Fibroblast of peridontal ligament (primary cell): ENCODE measurements around the gene NCBP1.

Source experiments
- DNase-seq: peaks from one replicate; pipeline ENCODE4 v3.0.0-alpha.2; 2010; ENCODE audit errors: extremely low read depth

Gene NCBP1

DNA sequence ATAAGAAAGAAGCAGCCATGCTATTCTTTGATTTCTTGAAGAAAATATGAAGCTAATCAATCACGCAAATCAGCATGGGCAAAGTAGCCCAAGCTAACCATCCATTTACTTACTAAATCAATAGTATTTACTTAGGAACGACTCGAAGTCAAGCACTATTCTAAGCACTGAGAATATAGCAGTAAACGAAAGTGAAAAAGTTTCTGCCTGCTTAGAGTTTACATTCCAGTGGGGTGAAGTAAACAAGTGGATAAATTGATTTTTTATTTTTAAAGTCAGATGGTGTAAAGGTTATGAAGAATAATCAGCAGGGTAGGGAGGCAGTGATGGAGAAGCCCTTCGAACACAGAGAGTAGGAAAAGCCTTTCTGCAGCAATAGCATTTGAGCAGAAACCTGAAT is 6.0 kb upstream of the NCBP1 start:
- peak; percentile 61 for DNase-seq

DNA sequence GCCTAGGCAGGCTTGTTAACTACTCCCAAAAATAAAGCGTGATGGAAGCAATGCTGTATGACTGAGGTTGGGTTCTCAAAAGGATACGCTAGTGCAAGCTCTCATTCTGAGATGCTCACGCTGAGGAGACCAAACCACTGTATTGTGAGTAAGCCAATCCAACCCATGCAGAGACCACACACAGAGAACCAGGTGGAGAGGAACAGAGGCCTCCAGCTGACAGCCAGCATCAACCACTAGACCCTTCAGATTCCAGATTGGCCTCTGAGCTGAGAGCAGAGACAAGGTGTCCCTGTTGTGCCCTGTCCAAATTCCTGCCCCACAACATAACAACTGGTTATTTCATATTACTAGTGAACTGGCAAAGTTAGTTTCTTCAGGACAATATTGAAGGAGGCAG is 5.0 kb upstream of the NCBP1 start:
- no peak for DNase-seq

DNA sequence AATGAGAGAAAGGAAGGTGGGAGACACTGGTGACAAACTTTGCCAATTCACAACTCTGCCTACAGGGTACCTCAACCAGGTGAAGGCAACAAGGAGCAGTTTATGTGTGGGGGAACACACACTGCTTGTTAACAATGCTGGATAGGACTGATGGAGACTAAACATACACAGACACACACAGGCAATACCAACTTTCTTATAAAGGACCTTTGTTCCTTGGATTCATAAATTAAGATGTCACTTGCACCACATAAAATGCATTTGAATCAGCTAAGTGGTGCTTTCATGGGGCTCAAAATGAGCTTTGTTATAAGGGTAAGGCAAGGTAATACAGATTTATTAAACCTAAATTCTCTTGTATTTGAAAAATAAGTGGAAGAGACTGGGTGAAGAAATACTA is 4.5 kb upstream of the NCBP1 start:
- no peak for DNase-seq

DNA sequence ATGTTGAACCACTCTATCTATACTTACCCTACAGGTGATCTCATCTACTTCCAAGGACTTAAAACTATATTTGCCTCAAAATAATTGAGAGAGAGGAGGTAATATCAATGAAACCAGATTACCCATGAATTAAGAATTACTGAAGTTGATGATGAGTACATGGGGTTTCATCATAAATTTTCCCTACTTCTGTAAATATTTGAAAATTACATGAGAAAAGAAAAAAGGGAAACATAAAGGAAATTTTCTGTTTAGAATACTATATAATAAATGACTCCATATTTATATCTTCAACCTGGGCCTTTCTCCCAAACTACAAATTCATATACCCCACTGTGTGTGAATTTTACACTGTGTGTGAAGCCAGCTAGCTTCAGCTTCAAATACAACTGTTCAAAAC is 3.0 kb upstream of the NCBP1 start:
- DNase-seq, result no peak

DNA sequence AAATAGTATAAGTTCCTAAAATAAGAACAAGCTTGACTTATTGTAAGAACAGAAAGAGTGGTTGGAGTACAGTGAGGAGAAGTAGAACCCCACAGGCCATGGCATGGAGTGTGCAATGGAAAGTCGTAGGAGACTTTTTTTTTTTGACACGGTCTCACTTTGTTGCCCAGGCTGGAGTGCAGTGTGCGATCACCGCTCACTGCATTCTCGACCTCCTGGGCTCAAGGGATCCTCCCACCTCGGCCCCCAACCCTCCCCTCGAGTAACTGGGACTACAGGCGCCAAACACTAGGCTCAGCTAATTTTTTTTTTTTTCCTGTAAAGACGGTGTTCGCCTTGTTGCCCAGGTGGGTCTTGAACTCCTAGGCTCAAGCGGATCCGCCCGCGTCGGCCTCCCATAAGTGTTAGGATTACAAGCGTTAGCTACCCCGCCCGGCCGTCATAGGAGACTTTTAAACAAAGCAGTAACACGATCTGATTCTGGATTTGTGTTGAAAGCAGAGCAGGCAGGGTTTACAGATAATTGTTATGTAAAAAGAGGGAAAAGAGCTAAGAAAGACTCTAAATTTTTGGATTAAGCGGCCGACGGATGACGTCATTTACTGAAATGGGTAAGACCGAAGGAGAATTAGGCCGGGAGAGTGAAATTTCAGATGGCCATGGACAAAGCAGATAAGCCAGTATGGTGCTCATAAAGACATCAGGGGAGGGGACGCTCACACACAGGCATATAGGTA is 1.2 kb upstream of the NCBP1 start:
- DNase-seq, result peak; percentile 93

DNA sequence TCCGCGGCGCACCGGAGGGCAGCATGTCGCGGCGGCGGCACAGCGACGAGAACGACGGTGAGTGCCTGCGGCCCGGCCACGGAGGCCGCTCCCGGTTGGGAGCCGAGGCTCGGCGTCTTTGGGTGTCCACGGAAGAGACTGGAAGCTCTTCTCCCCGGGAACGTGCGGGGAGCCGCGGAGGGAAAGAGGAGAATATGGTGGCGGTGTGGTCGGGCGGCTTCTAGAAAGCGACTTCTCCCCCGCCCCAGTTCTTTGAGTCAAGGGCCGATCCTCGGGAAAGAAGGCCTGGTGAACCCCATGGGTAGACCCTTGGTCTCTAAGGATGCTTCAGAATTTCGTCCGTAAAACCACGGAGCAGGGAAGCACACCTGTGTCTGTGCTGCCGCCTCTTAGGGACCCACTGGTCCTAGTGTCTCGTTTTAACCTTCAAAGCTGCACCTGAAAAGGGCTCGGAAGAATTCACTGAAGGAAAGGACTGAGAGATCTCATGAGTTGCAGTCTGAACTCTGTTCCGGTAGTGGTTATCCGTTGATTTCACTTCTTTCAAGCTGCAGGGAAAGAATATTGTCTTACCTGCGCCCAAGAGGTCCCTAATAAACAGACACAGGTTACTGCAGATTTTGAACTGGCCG is 354 bp downstream of the NCBP1 start:
- peak; percentile 11 for DNase-seq

DNA sequence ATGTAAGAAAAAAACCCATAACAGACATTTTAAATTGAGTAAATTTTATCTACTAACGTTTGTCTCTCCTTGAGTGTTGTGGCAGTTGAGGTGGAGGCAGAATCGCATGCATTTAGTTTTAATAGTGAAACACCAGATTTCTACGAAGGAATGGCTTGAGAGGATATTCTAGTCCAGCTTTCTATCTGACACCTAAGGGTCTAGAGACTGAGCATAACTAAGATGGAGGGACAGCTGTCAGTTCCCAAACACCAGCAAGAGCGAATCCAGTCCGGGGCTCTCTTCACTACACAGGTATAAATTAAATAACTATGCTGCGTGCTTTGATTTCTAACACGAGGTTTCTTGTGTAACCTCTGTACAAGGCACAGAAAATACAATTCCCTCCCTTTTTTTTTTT is 1.4 kb downstream of the NCBP1 start:
- no peak for DNase-seq

DNA sequence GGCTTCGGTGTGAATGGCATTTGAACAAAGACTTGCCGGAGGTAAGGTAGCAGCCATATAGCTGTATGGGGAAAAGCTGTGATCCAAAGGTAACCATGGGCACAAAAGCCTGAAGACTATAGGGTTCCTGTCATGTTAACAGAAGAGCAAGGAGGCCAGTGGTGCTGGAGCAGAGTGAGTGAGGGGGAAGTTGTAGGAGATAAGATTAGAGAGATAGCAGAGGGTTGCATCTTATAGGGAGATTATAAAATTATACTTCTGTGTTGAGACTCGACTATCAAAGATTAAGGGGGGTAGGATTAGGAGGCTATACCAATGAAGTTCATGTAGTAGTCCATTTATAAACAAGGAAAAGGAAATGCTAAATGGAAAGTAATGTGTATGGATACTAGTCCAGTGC is 3.3 kb downstream of the NCBP1 start:
- no peak for DNase-seq

DNA sequence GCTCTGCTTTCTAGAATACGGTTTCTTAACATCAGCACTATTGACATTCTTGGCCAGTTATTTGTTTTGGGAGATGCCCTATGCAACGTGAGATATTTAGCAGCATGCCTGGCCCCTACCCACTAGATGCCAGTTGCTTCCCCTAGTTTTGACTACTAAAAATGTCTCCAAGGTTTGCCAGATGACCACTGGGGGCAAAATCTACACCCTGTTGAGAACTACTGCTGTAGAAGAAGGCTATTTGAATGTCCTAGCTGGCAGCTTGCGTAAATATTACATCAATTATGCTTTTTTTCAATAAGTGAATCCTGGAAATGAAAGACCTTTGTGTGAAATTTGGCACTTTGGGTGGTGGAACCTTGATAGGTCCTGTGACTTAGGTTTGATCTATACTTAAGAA is 5.0 kb downstream of the NCBP1 start:
- no peak for DNase-seq

DNA sequence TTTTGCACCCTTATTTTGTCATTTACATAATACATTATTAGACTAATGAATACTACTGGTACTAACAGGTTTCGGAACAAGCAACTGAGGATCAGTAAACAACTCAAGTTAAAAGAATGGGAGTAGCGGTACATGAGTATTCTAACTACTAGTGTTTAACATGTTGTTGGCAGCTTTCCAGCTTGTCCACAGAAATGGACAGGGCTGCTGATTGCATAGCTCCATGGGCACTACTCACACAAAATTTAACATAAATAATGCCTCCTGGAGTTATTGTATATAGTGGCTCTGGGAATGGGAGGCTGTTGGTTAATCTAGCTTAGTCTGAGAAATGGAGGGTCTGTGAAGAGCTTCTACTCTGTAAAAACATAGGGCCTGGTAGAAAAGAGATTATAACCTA is 6.7 kb downstream of the NCBP1 start:
- DNase-seq, result no peak

DNA sequence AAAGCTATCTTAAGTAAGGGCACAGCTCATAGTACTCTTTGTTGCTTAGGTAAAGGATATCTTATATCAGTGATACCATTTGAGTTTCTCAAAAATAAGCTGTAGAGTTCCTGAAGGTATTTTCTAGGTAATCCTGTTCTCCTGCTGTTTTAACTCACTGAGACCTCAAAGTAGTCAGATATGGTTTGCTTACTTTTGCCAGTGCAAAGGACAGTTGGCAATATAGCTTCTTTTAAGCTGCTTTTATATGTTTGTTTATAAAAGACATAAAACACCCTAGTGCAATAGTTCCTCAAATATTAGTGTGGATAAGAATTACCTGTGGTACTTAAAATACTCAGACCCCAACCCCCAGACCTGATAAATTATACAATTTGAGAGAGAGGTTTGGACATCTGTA is 12.1 kb downstream of the NCBP1 start:
- DNase-seq, result no peak

DNA sequence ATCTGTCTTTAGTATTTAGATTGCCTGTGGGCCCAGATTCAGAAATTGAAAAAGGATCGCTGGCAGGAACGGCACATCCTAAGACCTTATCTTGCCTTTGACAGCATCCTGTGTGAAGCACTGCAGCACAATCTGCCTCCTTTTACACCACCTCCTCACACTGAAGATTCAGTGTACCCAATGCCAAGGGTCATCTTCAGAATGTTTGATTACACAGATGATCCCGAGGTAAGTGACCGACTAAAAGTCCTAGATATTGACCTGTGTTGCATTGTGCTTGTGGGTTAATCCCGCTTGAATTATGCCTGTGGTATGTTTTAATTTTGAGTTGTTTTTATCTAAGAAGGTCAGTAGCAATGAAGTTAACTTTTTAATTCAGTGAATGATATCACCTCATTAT is 14.4 kb downstream of the NCBP1 start:
- no peak for DNase-seq

DNA sequence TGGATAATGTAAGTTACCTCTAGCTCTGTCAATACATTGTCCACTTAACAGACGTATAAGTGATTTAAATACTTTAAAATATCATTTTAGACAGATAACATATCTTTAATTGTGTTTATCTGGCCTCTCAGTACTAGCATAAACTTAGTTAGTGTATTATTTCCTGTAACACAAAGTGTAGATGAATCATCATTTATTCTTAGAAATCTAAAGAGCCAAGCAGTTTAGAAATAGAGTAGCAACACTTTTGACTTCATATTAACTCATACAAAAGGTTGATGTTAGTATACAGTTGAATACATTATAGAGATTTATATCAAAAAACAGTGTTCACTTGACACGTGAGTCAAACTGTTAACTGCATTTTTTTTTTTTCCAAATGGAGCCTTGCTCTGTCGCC is 18.0 kb downstream of the NCBP1 start:
- DNase-seq, result peak; percentile 14

DNA sequence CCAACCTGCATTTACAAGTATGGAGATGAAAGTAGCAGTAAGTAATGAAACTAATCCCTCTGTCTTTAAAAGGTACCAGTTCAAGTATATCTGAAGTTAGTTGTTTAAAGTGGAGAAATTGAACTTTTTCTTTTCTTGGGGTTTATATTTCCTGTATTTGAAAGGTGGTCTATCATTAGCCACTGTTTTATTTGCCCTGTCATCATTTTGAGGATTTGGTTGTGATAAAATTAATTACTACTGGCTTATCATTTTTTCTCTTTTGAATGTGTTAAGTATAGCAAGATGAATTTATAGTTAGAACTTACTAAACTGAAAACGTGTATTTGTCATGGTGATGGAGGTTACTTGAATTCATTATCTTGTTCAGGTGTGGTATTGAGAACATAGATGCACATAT is 25.1 kb downstream of the NCBP1 start:
- no peak for DNase-seq

DNA sequence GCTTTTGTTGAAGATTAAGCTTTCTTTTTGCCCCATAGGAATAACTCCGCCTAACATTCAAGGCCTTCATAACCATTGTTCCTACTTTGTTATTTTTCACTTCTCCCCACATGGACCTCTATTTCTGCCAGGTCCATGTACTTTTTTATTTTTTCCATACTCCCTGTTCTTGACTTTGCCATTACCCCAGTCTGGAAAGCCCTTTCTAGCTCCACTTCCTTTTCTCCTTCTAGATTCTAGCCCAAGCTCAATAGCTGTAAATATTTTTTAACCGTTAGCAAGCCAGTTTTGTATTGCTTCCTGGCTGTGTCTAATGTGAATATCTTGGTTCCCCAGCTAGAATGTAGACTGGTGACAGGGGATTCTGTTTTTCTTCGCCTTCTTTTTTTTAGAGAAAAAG is 26.1 kb downstream of the NCBP1 start:
- no peak for DNase-seq

DNA sequence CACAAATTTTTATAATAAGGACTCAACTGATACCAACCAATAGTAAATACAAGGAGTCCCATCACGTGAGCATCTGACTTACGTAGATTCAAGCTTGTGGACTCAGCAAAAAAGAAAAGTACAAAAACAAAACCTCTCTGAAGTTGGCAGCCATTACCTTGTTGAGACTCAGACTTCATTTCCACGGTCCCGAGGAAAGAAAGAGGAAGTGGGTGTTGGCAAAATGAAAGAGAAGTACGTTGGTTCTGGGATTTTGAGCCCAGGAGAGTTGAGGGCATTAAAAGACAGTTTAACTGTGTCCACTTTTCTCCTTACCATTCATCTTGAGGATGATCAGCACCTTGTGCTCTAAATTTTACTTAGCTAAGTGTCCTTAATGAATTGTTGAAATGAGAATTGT is 26.7 kb downstream of the NCBP1 start:
- no peak for DNase-seq

DNA sequence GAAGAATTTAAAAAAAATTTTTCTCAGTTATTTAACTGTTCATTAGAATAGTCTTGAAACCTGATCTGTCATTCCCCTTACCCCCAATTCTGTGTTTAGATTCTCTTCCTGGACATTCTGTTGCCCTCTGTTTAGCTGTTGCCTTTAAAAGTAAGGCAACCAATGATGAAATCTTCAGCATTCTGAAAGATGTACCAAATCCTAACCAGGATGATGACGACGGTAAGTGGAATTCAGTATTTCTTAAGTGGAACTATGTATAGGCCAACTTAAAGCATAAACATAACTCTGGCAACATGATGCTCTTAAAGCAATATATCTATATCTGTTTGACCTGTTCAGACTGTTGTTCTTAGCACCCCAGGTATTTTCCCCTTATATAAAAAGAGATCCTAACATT is 27.2 kb downstream of the NCBP1 start:
- DNase-seq, result peak; percentile 55

DNA sequence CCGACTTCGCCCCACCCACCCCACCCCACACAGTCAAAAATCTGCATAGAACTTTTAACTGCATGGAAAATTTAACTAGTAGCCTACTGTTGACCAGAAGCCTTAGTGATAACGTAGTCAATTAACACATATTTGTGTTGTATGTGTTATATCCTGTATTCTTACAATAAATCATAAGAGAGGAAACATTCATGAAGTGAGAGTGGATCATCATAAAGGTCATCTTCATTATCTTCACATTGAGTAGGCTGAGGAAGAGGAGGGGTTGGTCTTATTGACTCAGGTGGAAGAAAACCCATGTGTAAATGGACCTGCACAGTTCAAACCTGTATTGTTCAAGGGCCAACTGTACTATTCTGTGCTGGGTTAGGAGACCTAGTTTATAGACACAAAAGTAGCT is 32.1 kb downstream of the NCBP1 start:
- no peak for DNase-seq

DNA sequence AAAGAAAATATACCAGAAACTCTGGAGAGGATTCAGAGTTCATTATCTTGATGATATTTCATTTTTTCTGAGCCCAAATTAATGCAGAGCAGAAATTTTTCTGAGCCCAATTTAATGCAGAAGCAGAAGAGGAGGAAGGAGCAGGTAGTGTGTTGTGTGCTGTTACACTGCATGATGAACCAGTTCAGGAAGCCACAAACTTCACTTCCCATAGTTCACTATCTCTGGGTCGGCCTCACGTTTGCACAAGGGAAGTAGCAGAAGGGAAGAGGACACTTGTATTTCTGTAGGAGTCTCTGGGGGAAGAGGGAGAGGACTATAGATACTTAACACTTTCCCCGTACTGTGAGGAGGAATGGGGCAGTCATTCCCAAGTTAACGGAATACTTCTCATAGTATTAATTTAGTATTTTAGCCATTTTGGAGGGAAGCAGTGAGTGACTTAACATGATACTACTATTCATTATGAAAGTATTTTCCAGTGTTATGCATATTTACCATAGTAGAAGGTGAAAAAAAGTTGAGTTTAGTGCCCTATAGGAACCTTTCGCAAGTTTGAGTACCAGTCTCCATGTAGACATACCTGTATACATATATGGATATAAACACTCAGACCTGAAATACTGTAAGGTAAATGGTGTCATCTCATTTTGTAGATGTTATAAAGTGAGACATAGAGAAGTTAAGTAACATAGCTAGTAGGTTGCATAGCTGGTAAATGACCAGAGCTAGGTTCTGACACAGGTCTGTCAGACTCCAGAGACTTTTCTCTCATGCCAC is 33.5 kb downstream of the NCBP1 start:
- DNase-seq, result no peak

DNA sequence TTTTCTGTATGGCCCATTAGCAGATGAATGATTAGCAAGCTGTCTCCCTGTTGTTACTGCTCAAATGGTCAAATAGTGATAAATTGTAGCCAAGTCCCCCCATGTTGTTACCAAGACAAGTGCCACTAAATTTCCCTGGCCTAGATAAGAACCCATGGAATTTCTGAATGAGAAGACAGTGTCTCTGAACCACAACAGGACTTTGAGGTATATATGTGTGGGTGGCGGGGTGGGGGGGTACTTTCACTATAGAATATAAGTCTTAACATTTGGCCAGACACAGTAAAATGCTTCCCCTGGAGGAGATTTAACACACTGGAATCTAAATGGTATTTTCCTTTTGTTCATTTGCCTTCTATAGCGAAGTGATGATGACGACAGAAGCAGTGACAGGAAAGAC is 34.9 kb downstream of the NCBP1 start:
- no peak for DNase-seq

DNA sequence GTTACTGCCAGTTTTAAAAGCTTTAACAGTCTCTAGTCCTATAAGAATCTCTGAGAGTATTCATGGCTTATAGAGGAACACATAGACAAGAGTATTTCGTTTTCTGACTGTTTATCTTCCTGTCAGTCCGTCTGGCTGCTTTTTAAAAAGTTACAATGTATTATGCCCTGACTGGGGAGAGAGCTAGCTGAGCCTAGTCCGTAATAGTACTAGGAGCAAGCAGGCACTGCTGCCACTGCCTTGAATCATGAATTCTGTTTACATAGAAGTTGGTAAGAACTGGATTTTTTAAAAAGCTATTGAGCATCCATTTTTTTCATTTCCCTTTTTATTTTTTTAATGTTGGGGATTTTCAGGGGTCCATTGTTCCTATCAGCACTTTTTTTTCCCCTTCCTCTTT is 37.0 kb downstream of the NCBP1 start:
- no peak for DNase-seq

DNA sequence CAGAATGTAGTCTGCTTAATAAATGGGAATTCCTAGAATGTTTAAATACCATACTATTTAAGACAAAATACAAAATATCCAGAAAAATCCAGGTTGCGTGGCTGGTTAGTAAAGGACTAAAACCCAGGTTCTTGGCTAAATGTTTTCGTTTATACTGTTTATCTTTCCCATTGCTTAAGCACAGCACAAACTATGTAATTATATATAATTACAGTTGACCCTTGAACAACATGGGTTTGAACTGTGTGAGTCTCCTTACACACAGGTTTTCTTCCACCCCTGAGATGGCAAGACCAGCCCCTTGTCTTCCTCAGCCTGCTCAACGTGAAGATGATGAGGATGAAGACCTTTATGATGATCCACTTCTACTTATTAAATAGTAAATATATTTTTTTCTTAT is 38.8 kb downstream of the NCBP1 start:
- no peak for DNase-seq

DNA sequence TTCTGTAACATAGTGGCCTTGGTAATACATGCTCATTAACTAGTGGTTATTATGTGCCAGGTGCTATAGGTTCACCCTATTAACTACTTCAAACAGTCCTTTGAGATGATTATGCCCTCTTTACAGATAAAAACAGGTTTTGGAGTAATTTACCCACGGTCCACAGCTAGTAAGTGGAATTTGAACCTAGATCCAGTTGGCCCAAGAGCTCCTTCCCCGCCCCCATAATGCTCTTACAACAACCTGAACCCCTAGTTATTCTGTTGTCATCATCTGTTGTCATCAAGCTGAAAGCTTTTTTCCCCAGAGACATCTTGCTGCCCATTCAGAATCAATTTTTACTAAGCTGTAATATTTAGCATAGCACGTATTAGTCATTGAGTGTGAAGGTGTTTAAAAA is 40.3 kb downstream of the NCBP1 start:
- no peak for DNase-seq
